Measurements from ENCODE around the gene BCL3. TPM values are rescaled to one million over a fixed set of nuclear protein-coding genes. Genes with fewer than 3 reads are reported as not detected.
A peak's percentile ranks its signal among the peaks of the same experiment; 100 is the strongest.

BCL3 gene
- total RNA-seq, 1 experiment from 2014 or later, result 2.2 TPM

DNA sequence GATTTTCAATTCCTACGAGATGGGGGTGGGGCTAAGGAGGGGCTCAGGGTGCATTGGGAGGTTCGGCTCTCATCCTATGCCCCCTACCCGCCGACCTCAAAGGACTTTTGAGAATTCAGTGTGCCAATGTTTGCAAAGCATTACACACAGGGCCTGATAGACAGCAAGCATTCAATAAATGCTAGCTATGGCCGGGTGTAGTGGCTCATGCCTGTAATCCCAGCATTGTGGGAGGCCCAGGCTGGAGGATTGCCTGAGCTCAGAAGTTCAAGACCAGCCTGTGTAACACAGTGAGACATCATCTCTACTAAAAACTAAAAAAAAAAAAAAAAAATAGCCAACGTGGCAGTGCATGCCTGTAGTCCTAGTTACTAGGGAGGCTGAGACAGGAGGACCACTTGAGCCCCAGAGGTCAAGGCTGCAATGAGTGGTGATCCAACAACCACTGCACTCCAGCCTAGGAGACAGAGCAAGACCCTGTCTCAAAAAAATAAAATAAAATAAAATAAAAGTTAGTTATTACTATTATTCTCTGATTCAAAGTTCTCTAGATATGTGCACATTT is 27.2 kb downstream of the BCL3 start:
- Histone ChIP-seq H2AK5ac (ENCODE audit: insufficient read length, low read length) (no peak overlapping the region), H3K14ac (ENCODE audit: insufficient read depth, low read length) (no peak overlapping the region), H3K79me1 (ENCODE audit: insufficient read depth, low read depth, low read length, poor library complexity, severe bottlenecking) (no peaks in the 10 kb centered on the region), H3K18ac (ENCODE audit: insufficient read length, low read depth, low read length) (no peak overlapping the region), H3K27ac (ENCODE audit: insufficient read length, low read depth, low read length) (no peak overlapping the region), H3K23ac (ENCODE audit: insufficient read length, low read depth, low read length) (no peak overlapping the region), H4K91ac (ENCODE audit: insufficient read length, low read depth, low read length) (no peak overlapping the region), H3K27me3 (ENCODE audit: insufficient read depth, low read length) (peaks cover 3% of the 10 kb centered on the region; the same call in 1 of the 2 replicates), H2BK120ac (ENCODE audit: low read depth, low read length, poor library complexity, severe bottlenecking) (no peak overlapping the region), H2AFZ (ENCODE audit: low read length) (no peak overlapping the region), H2BK15ac (ENCODE audit: low read depth, low read length) (no peak overlapping the region), H3K4me1 (ENCODE audit: insufficient read depth, low read length) (no peaks in the 10 kb centered on the region; the same call in 1 of the 2 replicates), H3K4ac (ENCODE audit: low read depth, low read length) (no peak overlapping the region), H3K23me2 (ENCODE audit: insufficient read length, low read depth, low read length, poor library complexity, severe bottlenecking) (peaks cover 4% of the 10 kb centered on the region), H4K5ac (ENCODE audit: insufficient read length, low read depth, low read length) (no peak overlapping the region), H3K79me2 (ENCODE audit: insufficient read depth, low read length) (no peaks in the 10 kb centered on the region), H3K4me2 (ENCODE audit: insufficient read depth, insufficient read length, low read length) (no peak overlapping the region), H2BK20ac (ENCODE audit: low read depth, low read length, poor library complexity, severe bottlenecking) (peak overlapping the region; percentile 33), H3K56ac (ENCODE audit: insufficient read length, low read depth, low read length) (no peak overlapping the region), H2BK12ac (ENCODE audit: insufficient read length, low read depth, low read length) (no peak overlapping the region), H4K20me1 (ENCODE audit: control insufficient read depth, insufficient read depth, insufficient read length) (peaks cover 2% of the 10 kb centered on the region), H3K9me3 (ENCODE audit: control insufficient read depth, low read depth, low read length) (no peaks in the 10 kb centered on the region), H3T11ph (ENCODE audit: low read length) (no peak overlapping the region), H2BK5ac (ENCODE audit: insufficient read length, low read length) (no peak overlapping the region), H3K9ac (ENCODE audit: extremely low read depth, insufficient read length, low read length) (no peak overlapping the region), H4K8ac (replicated peaks; ENCODE audit: insufficient read length, low read depth, low read length) (no peak overlapping the region)
- DNase-seq, result no peak
- Mint-ChIP-seq H3K9me3 (no peaks in the 10 kb centered on the region; a peak in 2 of 5 replicates), H3K27ac (no peak overlapping the region), H3K36me3 (ENCODE audit: insufficient read depth in 1 of 3, low read depth in 3 of 3) (no peaks in the 10 kb centered on the region), H3K4me1 (peaks cover 6 to 10% of the 10 kb centered on the region in 2 experiments), H3K27me3 (ENCODE audit: low read depth) (peaks cover 13% of the 10 kb centered on the region), H3K4me3 (no peak overlapping the region)
- TF ChIP-seq, protein P1, sequence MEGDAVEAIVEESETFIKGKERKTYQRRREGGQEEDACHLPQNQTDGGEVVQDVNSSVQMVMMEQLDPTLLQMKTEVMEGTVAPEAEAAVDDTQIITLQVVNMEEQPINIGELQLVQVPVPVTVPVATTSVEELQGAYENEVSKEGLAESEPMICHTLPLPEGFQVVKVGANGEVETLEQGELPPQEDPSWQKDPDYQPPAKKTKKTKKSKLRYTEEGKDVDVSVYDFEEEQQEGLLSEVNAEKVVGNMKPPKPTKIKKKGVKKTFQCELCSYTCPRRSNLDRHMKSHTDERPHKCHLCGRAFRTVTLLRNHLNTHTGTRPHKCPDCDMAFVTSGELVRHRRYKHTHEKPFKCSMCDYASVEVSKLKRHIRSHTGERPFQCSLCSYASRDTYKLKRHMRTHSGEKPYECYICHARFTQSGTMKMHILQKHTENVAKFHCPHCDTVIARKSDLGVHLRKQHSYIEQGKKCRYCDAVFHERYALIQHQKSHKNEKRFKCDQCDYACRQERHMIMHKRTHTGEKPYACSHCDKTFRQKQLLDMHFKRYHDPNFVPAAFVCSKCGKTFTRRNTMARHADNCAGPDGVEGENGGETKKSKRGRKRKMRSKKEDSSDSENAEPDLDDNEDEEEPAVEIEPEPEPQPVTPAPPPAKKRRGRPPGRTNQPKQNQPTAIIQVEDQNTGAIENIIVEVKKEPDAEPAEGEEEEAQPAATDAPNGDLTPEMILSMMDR (conservative IDR thresholded peaks at IDR 0.05), result no peak
- WGBS (ENCODE audit: extremely low coverage, insufficient read length, low lambda C conversion rate), result no CpG with 5 or more reads among the region's 6 CpGs

Measured in H9 (cell line).